22Rv1 (cell line): ENCODE results near the gene ELMOD1.

Source experiments
- H3K27ac ChIP-seq: fragments of 450-650 bp; 2 replicates; pipeline ENCODE4 v1.5.1; 2017
- CTCF ChIP-seq: fragments of 450-650 bp; IDR thresholded peaks from 2 replicates; pipeline ENCODE4 v1.5.1; 2017; ENCODE audit warnings: mild to moderate bottlenecking
- ZFX ChIP-seq: fragments of 450-650 bp; IDR thresholded peaks from 2 replicates; pipeline ENCODE4 v1.6.1; 2017; ENCODE audit warnings: antibody characterized with exemption, borderline replicate concordance

ELMOD1 gene

GRCh38 chr11:107707807-107708206, 116.9 kb downstream of the ELMOD1 start:
- H3K27ac ChIP-seq, result no peak overlapping the region
- TF ChIP-seq CTCF (no peak), ZFX (no peak)

- TF ChIP-seq CTCF (no peak), ZFX (no peak)
- H3K27ac ChIP-seq, result no peak overlapping the region
Observed at GRCh38 chr11:107708792-107709191, 117.8 kb downstream of the ELMOD1 start.

GRCh38 chr11:107710301-107710700, 119.4 kb downstream of the ELMOD1 start:
- no peak overlapping the region for H3K27ac ChIP-seq
- TF ChIP-seq ZFX (no peak), CTCF (no peak)

- no peak within 1 kb of the TSS for H3K27ac ChIP-seq
- TF ChIP-seq ZFX (no peak), CTCF (no peak)
Observed at GRCh38 chr11:107711861-107712755, 121.2 kb downstream of the ELMOD1 start, which contains the start of gene SLN. TSS of gene SLN (minus strand) at chr11:107712056.

- H3K27ac ChIP-seq, result no peak overlapping the region
- TF ChIP-seq ZFX, result no peak
- TF ChIP-seq CTCF, result no peak
Observed at GRCh38 chr11:107713009-107713408, 122.1 kb downstream of the ELMOD1 start.
